Stimulated activated CD4-positive, alpha-beta T cell treated with anti-CD3 and anti-CD28 coated beads, TNF-alpha, amount 100 ng/mL, for 24 hours (primary cell): ENCODE measurements around the gene UFC1.

ENCODE experiments used
- DNase-seq, 3 experiments: peaks; one replicate each; pipeline ENCODE4 v3.0.0-alpha.2; 2020; ENCODE audit warnings: low read depth in 3 of 3

Gene UFC1

GRCh38 chr1:161168906-161169305, 15.1 kb downstream of the UFC1 start:
- no peak for DNase-seq

DNA sequence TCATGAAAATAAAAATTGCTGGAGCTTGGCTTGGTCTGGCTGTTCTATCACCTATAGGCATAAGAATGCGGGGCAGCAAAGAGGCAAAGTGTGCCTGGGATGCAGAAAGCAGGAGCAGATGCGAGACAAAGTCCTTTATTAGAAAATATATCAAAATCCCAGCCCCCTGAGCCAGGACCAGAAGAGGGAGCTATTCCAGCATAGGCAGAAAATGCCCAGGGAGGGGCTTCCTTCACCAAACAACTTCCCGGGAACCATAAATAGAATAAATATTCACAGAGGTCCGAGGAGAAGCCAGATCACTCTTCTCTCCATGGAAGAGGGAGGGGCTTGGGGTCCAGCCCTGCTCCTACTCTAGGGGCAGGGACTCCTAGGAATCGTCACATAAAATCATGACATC, 17.4 kb downstream of the UFC1 start:
- DNase-seq: no peak

- DNase-seq: no peak
Measured at GRCh38 chr1:161171696-161172095, 17.9 kb downstream of the UFC1 start.

- no peak for DNase-seq
Measured at GRCh38 chr1:161172349-161172748, 18.6 kb downstream of the UFC1 start.

DNA sequence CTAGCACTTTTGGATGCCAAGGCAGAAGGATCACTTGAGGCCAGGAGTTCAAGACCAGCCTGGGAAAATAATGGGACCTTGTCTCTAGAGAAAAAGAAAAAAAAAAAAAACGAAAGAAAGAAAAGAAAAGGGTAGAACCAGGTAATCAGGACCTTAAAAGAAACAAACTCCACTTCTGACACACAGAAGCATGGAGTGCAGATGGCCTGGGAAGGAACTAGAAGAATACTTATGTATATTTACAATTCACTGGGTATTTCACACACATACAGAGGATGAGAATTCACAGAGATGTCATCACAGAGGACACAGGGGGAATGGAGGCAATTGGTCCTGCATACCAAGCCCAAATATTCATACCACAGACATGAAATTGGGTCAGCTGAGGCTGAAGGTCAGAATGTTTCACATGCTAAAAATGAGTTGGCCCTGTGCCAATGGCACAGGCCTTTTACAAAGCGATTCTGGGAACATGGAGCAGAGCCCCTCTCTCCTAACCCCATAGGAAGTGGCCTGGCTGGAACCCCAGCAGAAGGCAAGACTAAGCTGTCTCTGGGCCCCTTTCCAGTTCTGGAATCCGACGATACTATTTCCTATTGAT, 19.1 kb downstream of the UFC1 start:
- no peak for DNase-seq

DNA sequence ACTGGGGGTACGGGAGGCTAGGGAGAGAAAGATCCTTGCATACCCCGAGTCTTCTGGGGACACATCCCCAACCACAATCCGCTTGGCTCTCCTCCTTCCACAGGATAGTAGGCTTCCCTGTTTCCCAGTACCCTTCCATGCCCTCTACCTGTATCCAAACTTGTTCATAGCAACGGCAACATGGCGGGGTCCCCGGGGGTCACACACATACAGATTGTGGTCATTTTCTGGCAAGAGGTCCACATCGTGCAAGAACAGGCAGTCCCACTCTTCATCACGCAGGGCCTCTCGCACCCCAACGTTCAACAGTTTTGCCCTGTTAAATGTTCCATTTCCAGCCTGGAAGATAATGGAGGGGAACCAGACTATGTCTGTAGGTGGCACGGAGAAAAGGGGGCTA, 19.9 kb downstream of the UFC1 start:
- no peak for DNase-seq

DNA sequence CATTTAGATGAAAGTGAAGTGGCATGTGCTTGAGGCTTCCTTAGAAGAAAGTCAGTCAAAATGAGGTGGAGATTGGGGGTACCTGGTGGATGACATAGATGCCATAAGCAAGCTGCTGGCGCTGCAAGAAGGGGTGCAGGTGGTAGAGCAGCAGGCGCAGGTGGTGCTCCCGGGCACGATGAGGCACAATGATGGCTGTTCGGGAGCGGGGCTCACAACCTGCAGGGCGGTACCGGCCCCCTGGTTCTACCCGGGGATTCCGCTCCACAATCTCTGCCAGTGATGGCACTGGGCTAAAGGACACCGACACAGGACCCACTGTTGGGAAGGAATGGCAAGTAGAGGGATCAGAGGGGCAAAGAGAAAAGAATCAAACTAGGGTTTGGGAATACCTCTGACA, 21.1 kb downstream of the UFC1 start:
- DNase-seq: no peak

DNA sequence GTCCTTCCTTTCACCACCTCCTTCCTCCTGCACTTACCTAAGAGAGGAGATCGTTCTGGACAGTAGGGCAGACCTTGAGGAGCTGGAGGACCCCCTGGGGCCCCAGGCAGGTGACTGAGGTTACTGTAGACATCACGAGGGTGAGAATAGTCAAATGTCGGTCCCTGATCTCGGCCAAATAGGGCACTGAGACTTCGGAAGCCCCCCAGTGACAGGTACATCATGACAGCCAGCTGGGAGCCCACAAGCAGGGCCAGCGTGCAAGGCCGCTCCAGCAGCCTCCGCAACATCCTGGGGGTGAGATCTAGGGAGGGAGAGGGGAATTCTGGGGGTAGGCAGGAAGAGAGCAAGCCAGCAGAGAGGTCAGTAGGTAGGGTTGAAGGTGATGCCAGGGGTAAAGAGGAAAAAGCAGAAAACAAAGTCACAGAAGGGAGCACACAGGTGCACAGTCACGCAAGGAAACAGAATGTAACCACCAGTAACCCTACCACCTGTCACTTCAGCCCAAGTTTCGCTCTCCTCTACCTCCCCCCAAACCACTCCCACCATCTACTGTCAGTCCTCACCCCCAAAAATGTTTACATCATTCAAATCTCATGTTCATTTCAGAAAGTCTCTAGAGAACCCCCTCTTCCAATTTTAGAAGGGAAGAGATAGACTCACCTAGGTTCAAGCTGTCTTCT, 22.1 kb downstream of the UFC1 start:
- no peak for DNase-seq

GRCh38 chr1:161176468-161177111, 22.8 kb downstream of the UFC1 start:
- DNase-seq: no peak

- DNase-seq: peak; percentile 91 to 97 (median 93)
Measured at GRCh38 chr1:161177112-161177935, 23.5 kb downstream of the UFC1 start, which contains the start of gene B4GALT3. B4GALT3 (minus strand) TSS chr1:161177507; CDS start chr1:161176060, 1,447 bp downstream.

DNA sequence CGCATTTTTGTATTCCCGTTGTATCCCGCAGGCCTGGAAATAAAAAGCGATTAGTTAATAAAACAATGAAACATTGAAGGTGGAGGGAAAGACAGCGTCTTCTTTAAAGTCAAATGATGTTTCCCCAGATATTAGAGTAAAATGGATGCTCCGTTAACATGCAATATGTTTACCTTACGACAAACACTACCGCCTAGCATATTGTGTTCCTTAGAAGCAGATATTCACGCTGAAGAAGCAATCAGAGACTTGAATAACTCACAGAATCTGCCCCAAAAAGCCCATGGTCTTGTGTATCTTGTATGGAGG, 24.1 kb downstream of the UFC1 start:
- no peak for DNase-seq

- DNase-seq: no peak
Measured at GRCh38 chr1:161179698-161180097, 25.9 kb downstream of the UFC1 start.

- DNase-seq: no peak
Measured at GRCh38 chr1:161180639-161181038, 26.9 kb downstream of the UFC1 start.

- DNase-seq: peak in 2 of 3 experiments; percentile 40 to 58
Measured at GRCh38 chr1:161182214-161182613, 28.4 kb downstream of the UFC1 start.

- peak in 2 of 3 experiments; percentile 53 to 58 for DNase-seq
Measured at GRCh38 chr1:161185282-161185682, 31.5 kb downstream of the UFC1 start.

DNA sequence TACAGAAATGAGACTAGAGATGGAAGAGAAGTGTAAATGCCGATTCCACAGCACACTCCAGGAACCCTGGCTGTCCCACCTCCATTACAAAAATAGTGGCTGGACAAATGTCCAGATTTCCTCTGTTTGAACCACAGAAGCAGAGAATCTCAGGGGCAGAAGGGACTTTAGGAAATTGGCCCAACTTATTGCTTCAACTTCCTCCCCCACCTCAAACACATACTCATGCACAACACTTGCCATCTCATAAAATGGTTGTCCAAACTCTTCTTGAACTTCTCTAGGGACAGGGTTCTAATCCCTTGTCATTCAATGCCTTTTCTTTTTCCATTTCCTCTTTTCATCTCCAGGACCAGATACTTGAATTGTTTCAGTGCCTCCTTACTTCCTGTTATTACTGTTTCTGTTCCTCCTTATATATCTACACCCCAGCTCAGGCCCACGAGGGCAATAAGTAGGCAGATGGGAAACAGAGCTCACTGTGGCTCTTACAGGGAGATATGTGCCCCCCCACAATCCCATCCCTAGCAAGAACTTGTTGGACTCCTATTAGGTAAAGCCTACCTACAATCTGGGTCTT, 32.0 kb downstream of the UFC1 start:
- DNase-seq: no peak

- DNase-seq: no peak
Measured at GRCh38 chr1:161187311-161187710, 33.5 kb downstream of the UFC1 start.

DNA sequence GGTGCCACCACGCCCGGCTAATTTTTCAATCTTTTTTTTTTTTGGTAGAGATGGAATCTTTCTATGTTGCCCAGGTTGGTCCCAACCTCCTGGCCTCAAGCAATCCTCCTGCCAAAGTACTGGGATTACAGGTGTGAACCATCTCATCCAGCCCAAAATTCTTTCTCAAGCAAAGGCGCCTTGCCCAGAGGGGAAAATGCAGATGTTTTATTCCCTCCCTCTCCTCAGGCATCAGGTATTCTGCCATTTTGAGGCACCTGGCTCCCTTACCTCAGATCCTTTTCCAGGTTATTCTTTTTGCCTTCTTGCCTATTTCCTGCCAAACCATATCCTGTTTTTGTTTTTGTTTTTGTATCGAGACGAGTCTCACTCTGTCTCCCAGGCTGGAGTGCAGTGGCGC, 34.6 kb downstream of the UFC1 start:
- no peak for DNase-seq

- no peak for DNase-seq
Measured at GRCh38 chr1:161189036-161189435, 35.3 kb downstream of the UFC1 start.

- no peak for DNase-seq
Measured at GRCh38 chr1:161190962-161191521, 37.3 kb downstream of the UFC1 start.

DNA sequence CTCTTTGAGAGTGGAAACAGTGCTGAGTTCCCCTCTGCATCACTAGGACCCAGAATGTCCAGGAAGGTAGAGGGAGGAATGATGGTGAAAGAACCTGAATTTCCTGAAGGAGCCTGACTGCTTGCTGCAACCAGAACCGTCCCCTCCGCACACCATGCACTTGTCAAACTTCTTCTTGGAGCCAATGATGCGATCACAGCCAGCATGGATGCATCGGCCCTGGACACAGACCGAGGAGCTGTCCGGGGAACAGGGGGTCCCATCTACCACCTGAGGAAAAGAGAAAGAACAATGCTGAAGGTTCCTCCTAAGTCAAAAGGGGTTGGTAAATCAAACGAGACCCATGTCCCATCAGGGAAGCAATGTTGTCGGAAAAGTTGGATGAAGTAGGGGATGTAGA, 38.2 kb downstream of the UFC1 start:
- no peak for DNase-seq
